Activated effector memory CD4-positive, alpha-beta T cell treated with Interleukin-2 at 50 U/mL for 16 hours (primary cell): ENCODE data around the gene CDC42EP1.

Experiments
- DNase-seq: peaks from one replicate; pipeline ENCODE4 v3.0.0-alpha.2; 2020

CDC42EP1 gene

GRCh38 chr22:37561212-37562048, 1.1 kb downstream of the CDC42EP1 start:
- peak; percentile 54 for DNase-seq

GRCh38 chr22:37562049-37562875, 2.0 kb downstream of the CDC42EP1 start:
- no peak for DNase-seq

GRCh38 chr22:37563153-37564081, 3.1 kb downstream of the CDC42EP1 start:
- DNase-seq: no peak

- no peak for DNase-seq
Measured at GRCh38 chr22:37564111-37564711, 3.9 kb downstream of the CDC42EP1 start.

- no peak for DNase-seq
Measured at GRCh38 chr22:37565830-37566229, 5.5 kb downstream of the CDC42EP1 start.

- DNase-seq: peak; percentile 24
Measured at GRCh38 chr22:37566329-37566837, 6.1 kb downstream of the CDC42EP1 start.

GRCh38 chr22:37566903-37567798, 6.9 kb downstream of the CDC42EP1 start:
- peak; percentile 84 for DNase-seq

GRCh38 chr22:37568012-37568411, 7.7 kb downstream of the CDC42EP1 start:
- DNase-seq: no peak

- no peak for DNase-seq
Measured at GRCh38 chr22:37568448-37569008, 8.2 kb downstream of the CDC42EP1 start.

GRCh38 chr22:37569009-37569920, 9.0 kb downstream of the CDC42EP1 start:
- no peak for DNase-seq

GRCh38 chr22:37569921-37570660, 9.8 kb downstream of the CDC42EP1 start:
- DNase-seq: no peak

- no peak for DNase-seq
Measured at GRCh38 chr22:37570661-37570976, 10.3 kb downstream of the CDC42EP1 start.

GRCh38 chr22:37571258-37571991, 11.1 kb downstream of the CDC42EP1 start:
- DNase-seq: no peak

GRCh38 chr22:37571992-37572373, 11.7 kb downstream of the CDC42EP1 start:
- DNase-seq: no peak

- DNase-seq: no peak
Measured at GRCh38 chr22:37575490-37576003, 15.3 kb downstream of the CDC42EP1 start.

- no peak for DNase-seq
Measured at GRCh38 chr22:37578002-37578401, 17.7 kb downstream of the CDC42EP1 start.

- no peak for DNase-seq
Measured at GRCh38 chr22:37581504-37581903, 21.2 kb downstream of the CDC42EP1 start.

GRCh38 chr22:37582526-37582925, 22.2 kb downstream of the CDC42EP1 start:
- no peak for DNase-seq
